GM12878 (cell line): ENCODE data around the gene SRA1. TPM values are rescaled to one million over a fixed set of nuclear protein-coding genes. Genes with fewer than 3 reads are reported as not detected.

Source experiments
- ATAC-seq: fragments of 200-7000 bp; cut with Tn5 transposase; 3 replicates; pipeline ENCODE4 v1.9.1; 2020; ENCODE audit warnings: mild to moderate bottlenecking, moderate library complexity
- BruUV-seq: library from RNA; stranded (reverse); fragments of 400-500 nt; replicated peaks from 2 replicates; lab custom pipeline; 2021; lab: Mats Ljungman, UMichigan
- CTCF ChIA-PET: fragments of 300-600 bp; sonication (Branson Sonifier 250); formaldehyde crosslinking; extraction: SDS; loops from one replicate; lab custom pipeline; 2021; ENCODE audit warnings: inconsistent platforms; lab: Yijun Ruan, JAX
- POLR2A ChIA-PET: fragments of 350-600 bp; formaldehyde crosslinking; extraction: SDS; loops from one replicate; lab custom pipeline; 2021; ENCODE audit warnings: inconsistent platforms; lab: Charles Lee
- RAD21 ChIA-PET: fragments of 300-600 bp; sonication (Branson Sonifier 250); formaldehyde crosslinking; loops from one replicate; lab custom pipeline; 2023; ENCODE audit warnings: antibody characterized with exemption; ENCODE audit not compliant: unreplicated experiment; lab: Charles Lee
- SMC1A ChIA-PET: fragments of 300-600 bp; sonication (Branson Sonifier 250); formaldehyde crosslinking; loops from one replicate; lab custom pipeline; 2023; ENCODE audit not compliant: unreplicated experiment, uncharacterized antibody; lab: Charles Lee
- DNase-seq: peaks from one replicate; pipeline ENCODE4 v3.0.0-alpha.2; 2011; ENCODE audit warnings: low read depth, low spot score
- FAIRE-seq: peaks from 3 replicates; lab custom pipeline; 2011; peaks lifted over from hg19 to GRCh38; lab: Jason Lieb, UNC
- H2AFZ ChIP-seq: 2 replicates; pipeline ENCODE4 v1.6.0; 2011; ENCODE audit warnings: low read depth, low read length, control low read depth; ENCODE audit not compliant: control insufficient read depth
- H3K27ac ChIP-seq: 2 replicates; pipeline ENCODE4 v1.5.1; 2011; ENCODE audit warnings: control low read depth; ENCODE audit not compliant: control insufficient read depth, insufficient read depth
- H3K27me3 ChIP-seq, 2 experiments: replicated peaks in 1 of 2; 2 replicates each; pipeline versions ENCODE4 v1.6.0 to v1.6.1; 2011; ENCODE audit warnings: low read length in 1 of 2; ENCODE audit not compliant: control insufficient read depth in 2 of 2, insufficient read depth in 2 of 2
- H3K36me3 ChIP-seq, 2 experiments: 2 replicates each; pipeline ENCODE4 v1.5.1; 2011; ENCODE audit warnings: low read length in 1 of 2; ENCODE audit not compliant: control insufficient read depth in 2 of 2, insufficient read depth in 2 of 2
- H3K4me1 ChIP-seq: 2 replicates; pipeline ENCODE4 v1.6.1; 2011; ENCODE audit warnings: mild to moderate bottlenecking, low read length, moderate library complexity, mixed read lengths; ENCODE audit not compliant: control insufficient read depth, insufficient read depth
- H3K4me2 ChIP-seq: 2 replicates; pipeline ENCODE4 v1.6.0; 2011; ENCODE audit warnings: control low read depth; ENCODE audit not compliant: control insufficient read depth, insufficient read depth
- H3K4me3 ChIP-seq: fragments of 200-600 bp; sonication (generic); 2 replicates; pipeline ENCODE4 v1.5.1; 2016
- H3K79me2 ChIP-seq: 2 replicates; pipeline ENCODE4 v1.6.0; 2011; ENCODE audit warnings: low read length; ENCODE audit not compliant: control insufficient read depth, insufficient read depth
- H3K9ac ChIP-seq: 2 replicates; pipeline ENCODE4 v1.8.0; 2011; ENCODE audit warnings: low read length, control low read depth, mixed read lengths; ENCODE audit not compliant: control insufficient read depth, insufficient read depth
- H3K9me3 ChIP-seq: replicated peaks from 3 replicates; pipeline ENCODE4 v1.5.1; 2011; ENCODE audit warnings: mild to moderate bottlenecking, low read length; ENCODE audit not compliant: control insufficient read depth, insufficient read depth
- H4K20me1 ChIP-seq: 2 replicates; pipeline ENCODE4 v1.6.0; 2011; ENCODE audit not compliant: control insufficient read depth, insufficient read depth
- DPF2 ChIP-seq: fragments of 450-650 bp; IDR thresholded peaks from 2 replicates; pipeline ENCODE4 v1.6.1; 2017; ENCODE audit warnings: mild to moderate bottlenecking
- E4F1 ChIP-seq: fragments of 450-650 bp; IDR thresholded peaks from 2 replicates; pipeline ENCODE4 v1.6.1; 2018; ENCODE audit warnings: borderline replicate concordance, mild to moderate bottlenecking; ENCODE audit not compliant: partially characterized antibody
- EP300 ChIP-seq, 2 experiments: fragments of 150-350 bp in 1 of 2; IDR thresholded peaks; 2 replicates each; pipeline ENCODE4 v1.6.1; 2011 to 2012; ENCODE audit warnings: low read depth in 2 of 2, low read length in 2 of 2, borderline replicate concordance in 1 of 2, improper control_type of control experiment in 1 of 2, inconsistent platforms in 1 of 2; ENCODE audit not compliant: control insufficient read depth in 1 of 2
- MTA3 ChIP-seq: IDR thresholded peaks from 2 replicates; pipeline ENCODE4 v1.6.1; 2012; ENCODE audit warnings: low read length, inconsistent platforms, borderline replicate concordance
- MYC ChIP-seq: IDR thresholded peaks from 2 replicates; pipeline ENCODE4 v1.6.1; 2011; ENCODE audit warnings: mild to moderate bottlenecking, low read length, moderate library complexity, inconsistent platforms; ENCODE audit not compliant: insufficient read depth, insufficient replicate concordance, insufficient read length, severe bottlenecking
- NFXL1 ChIP-seq: fragments of 450-650 bp; IDR thresholded peaks from 2 replicates; pipeline ENCODE4 v1.6.1; 2017; ENCODE audit warnings: antibody characterized with exemption, mild to moderate bottlenecking, borderline replicate concordance
- PKNOX1 ChIP-seq: fragments of 450-650 bp; IDR thresholded peaks from 2 replicates; pipeline ENCODE4 v1.6.1; 2016; ENCODE audit warnings: mild to moderate bottlenecking
- PML ChIP-seq: IDR thresholded peaks from 2 replicates; pipeline ENCODE4 v1.6.1; 2012; ENCODE audit warnings: low read length, inconsistent platforms
- TBL1XR1 ChIP-seq: IDR thresholded peaks from 2 replicates; pipeline ENCODE4 v1.6.1; 2012; ENCODE audit warnings: low read depth, low read length, improper control_type of control experiment
- ZNF274 ChIP-seq: IDR thresholded peaks from one replicate; pipeline ENCODE4 v1.8.0; 2011; ENCODE audit not compliant: insufficient read length, insufficient read depth
- ZNF592 ChIP-seq: fragments of 450-650 bp; IDR thresholded peaks from 2 replicates; pipeline ENCODE4 v1.6.1; 2017; ENCODE audit warnings: mild to moderate bottlenecking, moderate library complexity
- ZNF687 ChIP-seq: fragments of 450-650 bp; IDR thresholded peaks from 2 replicates; pipeline ENCODE4 v1.6.1; 2017; ENCODE audit warnings: mild to moderate bottlenecking, moderate library complexity
- WGBS: methylation state at CpG from one replicate; pipeline ENCODE4 v1.1.6; 2016; ENCODE audit warnings: low lambda C conversion rate; ENCODE audit not compliant: insufficient replicate concordance, insufficient coverage; ENCODE audit errors: missing lambda C conversion rate; 5-methylcytosine and 5-hydroxymethylcytosine counted together
- in situ Hi-C: fragments of 300-500 bp; cut with MboI; formaldehyde crosslinking; loops from 9 replicates; pipeline ENCODE4 v1.14.3; 2018; ENCODE audit warnings: mixed read lengths
- intact Hi-C: fragments of 100-400 bp; cut with micrococcal nuclease; formaldehyde crosslinking; loops from one replicate; pipeline ENCODE4 v1.14.2; 2022; ENCODE audit not compliant: unreplicated experiment
- polyA plus RNA-seq, 11 experiments: library from polyadenylated mRNA; depleted of rRNA in 4 of 11; unstranded in 6 of 11; stranded (reverse) in 5 of 11; fragments of >200 nt; fragmentation: Nextera tagmentation in 4 of 11; fragmentation: Illumina TruSeq in 1 of 11; extraction: Ambion mirVana in 4 of 11; extraction: Trizol in 1 of 11; gene quantifications; 1 replicate in 1 of 11; 2 replicates in 10 of 11; pipeline versions ENCODE4 v1.2.1 to v1.2.3, GENCODE V29; 2011 to 2016; ENCODE audit warnings: inconsistent platforms in 2 of 11, missing spikeins in 2 of 11, low read depth in 1 of 11
- total RNA-seq, 4 experiments: library from RNA; depleted of rRNA in 3 of 4; stranded (reverse); fragments of >200 nt in 3 of 4; fragmentation: Illumina TruSeq in 1 of 4; extraction: Trizol in 1 of 4; gene quantifications; 2 replicates each; pipeline versions ENCODE4 v1.2.1 to v1.2.3, GENCODE V29; 2013 to 2021

The SRA1 gene
- total and polyA plus RNA-seq, 10 of the 15 experiments (the other 5 are each of a cell fraction or from before 2014, with no cell fraction given): 35.3 to 127 (median 56.1) TPM

GRCh38 chr5:140544986-140545385, 12.3 kb downstream of the SRA1 start:
- H4K20me1 ChIP-seq: no peaks in the 10 kb centered on the region
- DNase-seq (no peak), ATAC-seq (no peak), FAIRE-seq (no peak)
- POLR2A ChIA-PET: interaction anchor here (0.7 kb wide), 1 partner anchor 155 kb away, joined by 4 read pairs; the partner anchor contains the start of gene ZMAT2
- H3K4me2 ChIP-seq: no peak overlapping the region
- peaks cover 19% of the 10 kb centered on the region for H3K4me1 ChIP-seq
- H3K27me3 ChIP-seq: no peaks in the 10 kb centered on the region
- RAD21 ChIA-PET: interaction anchor here (1.4 kb wide), 1 partner anchor 19 kb away, joined by 4 read pairs; no protein-coding TSS in a partner anchor
- H2AFZ ChIP-seq: no peak overlapping the region
- H3K79me2 ChIP-seq: peaks cover 2% of the 10 kb centered on the region; the same call in 1 of the 2 replicates
- in situ Hi-C loops: no loop called here
- no peak overlapping the region for H3K4me3 ChIP-seq
- no peak overlapping the region for H3K9ac ChIP-seq
- peaks cover 9 to 18% of the 10 kb centered on the region in 2 experiments for H3K36me3 ChIP-seq
- intact Hi-C loops: no loop called here
- 99% methylated on average over 7 of the region's 7 CpGs for WGBS
- no peak overlapping the region for H3K27ac ChIP-seq
- no peaks in the 10 kb centered on the region for H3K9me3 ChIP-seq
- SMC1A ChIA-PET: no interaction called here
- BruUV-seq: no TSS peak
- CTCF ChIA-PET: no interaction called here
- no peak for TF ChIP-seq ZNF592
- no peak for TF ChIP-seq PKNOX1
- TF ChIP-seq ZNF687: no peak
- TF ChIP-seq PML: no peak
- TF ChIP-seq E4F1: no peak
- no peak for TF ChIP-seq ZNF274
- TF ChIP-seq EP300 (IDR thresholded peaks at IDR 0.05; ENCODE audit: borderline replicate concordance in 1 of 2, control insufficient read depth in 1 of 2, low read depth in 2 of 2, low read length in 2 of 2): no peak
- no peak for TF ChIP-seq TBL1XR1
- no peak for TF ChIP-seq NFXL1
- no peak for TF ChIP-seq DPF2
- no peak for TF ChIP-seq MTA3
- TF ChIP-seq MYC: no peak
